Measurements from ENCODE around the gene ACR.

The ACR gene

GRCh38 chr22:50702821-50703725, 34.9 kb upstream of the ACR start:
- in situ Hi-C loops (cut with HindIII; ENCODE audit: low sequenced_read_pairs) = no loop called here

GRCh38 chr22:50703726-50704509, 34.1 kb upstream of the ACR start:
- in situ Hi-C loops (cut with HindIII; ENCODE audit: low sequenced_read_pairs) = no loop called here

GRCh38 chr22:50704510-50705218, 33.3 kb upstream of the ACR start:
- in situ Hi-C loops (cut with HindIII; ENCODE audit: low sequenced_read_pairs) = no loop called here

- in situ Hi-C loops (cut with HindIII; ENCODE audit: low sequenced_read_pairs) = no loop called here
These were observed 32.7 kb upstream of the ACR start for GRCh38 chr22:50705219-50705691.

GRCh38 chr22:50705851-50706351, 32.1 kb upstream of the ACR start:
- in situ Hi-C loops (cut with HindIII; ENCODE audit: low sequenced_read_pairs) = no loop called here

- in situ Hi-C loops (cut with HindIII; ENCODE audit: low sequenced_read_pairs) = no loop called here
These were observed 31.4 kb upstream of the ACR start for GRCh38 chr22:50706481-50707125.

GRCh38 chr22:50708474-50708873, 29.5 kb upstream of the ACR start:
- in situ Hi-C loops (cut with HindIII; ENCODE audit: low sequenced_read_pairs) = no loop called here

- in situ Hi-C loops (cut with HindIII; ENCODE audit: low sequenced_read_pairs) = no loop called here
These were observed 29.0 kb upstream of the ACR start for GRCh38 chr22:50708996-50709395.

- in situ Hi-C loops (cut with HindIII; ENCODE audit: low sequenced_read_pairs) = no loop called here
These were observed 27.8 kb upstream of the ACR start for GRCh38 chr22:50710221-50710620.

GRCh38 chr22:50710886-50711285, 27.1 kb upstream of the ACR start:
- in situ Hi-C loops (cut with HindIII; ENCODE audit: low sequenced_read_pairs) = no loop called here

- in situ Hi-C loops (cut with HindIII; ENCODE audit: low sequenced_read_pairs) = no loop called here
These were observed 26.3 kb upstream of the ACR start for GRCh38 chr22:50711446-50712340.

- in situ Hi-C loops (cut with HindIII; ENCODE audit: low sequenced_read_pairs) = no loop called here
These were observed 25.5 kb upstream of the ACR start for GRCh38 chr22:50712341-50713007.

- in situ Hi-C loops (cut with HindIII; ENCODE audit: low sequenced_read_pairs) = no loop called here
These were observed 25.0 kb upstream of the ACR start for GRCh38 chr22:50713008-50713385.

GRCh38 chr22:50713571-50714056, 24.4 kb upstream of the ACR start:
- in situ Hi-C loops (cut with HindIII; ENCODE audit: low sequenced_read_pairs) = no loop called here

- in situ Hi-C loops (cut with HindIII; ENCODE audit: low sequenced_read_pairs) = no loop called here
These were observed 23.9 kb upstream of the ACR start for GRCh38 chr22:50714150-50714549.

- in situ Hi-C loops (cut with HindIII; ENCODE audit: low sequenced_read_pairs) = no loop called here
These were observed 23.3 kb upstream of the ACR start for GRCh38 chr22:50714631-50715179.

GRCh38 chr22:50715250-50715649, 22.8 kb upstream of the ACR start:
- in situ Hi-C loops (cut with HindIII; ENCODE audit: low sequenced_read_pairs) = no loop called here

- in situ Hi-C loops (cut with HindIII; ENCODE audit: low sequenced_read_pairs) = no loop called here
These were observed 22.2 kb upstream of the ACR start for GRCh38 chr22:50715776-50716175.

All from DLD1 (cell line).